HL-60 (cell line): Measurements from ENCODE around the gene PRRG3.

ENCODE experiments used
- POLR2AphosphoS5 ChIP-seq: IDR thresholded peaks from 2 replicates; pipeline ENCODE4 v1.6.1; 2012; ENCODE audit warnings: low read depth
- SPI1 ChIP-seq: IDR thresholded peaks from 2 replicates; pipeline ENCODE4 v1.6.1; 2012; ENCODE audit warnings: low read depth, mild to moderate bottlenecking, borderline replicate concordance
- TF ChIP-seq, protein P1 (sequence below): IDR thresholded peaks from one replicate; pipeline ENCODE4 v1.5.1; 2011; ENCODE audit warnings: low read length, control low read depth, inconsistent platforms; ENCODE audit not compliant: insufficient read depth

DNA sequence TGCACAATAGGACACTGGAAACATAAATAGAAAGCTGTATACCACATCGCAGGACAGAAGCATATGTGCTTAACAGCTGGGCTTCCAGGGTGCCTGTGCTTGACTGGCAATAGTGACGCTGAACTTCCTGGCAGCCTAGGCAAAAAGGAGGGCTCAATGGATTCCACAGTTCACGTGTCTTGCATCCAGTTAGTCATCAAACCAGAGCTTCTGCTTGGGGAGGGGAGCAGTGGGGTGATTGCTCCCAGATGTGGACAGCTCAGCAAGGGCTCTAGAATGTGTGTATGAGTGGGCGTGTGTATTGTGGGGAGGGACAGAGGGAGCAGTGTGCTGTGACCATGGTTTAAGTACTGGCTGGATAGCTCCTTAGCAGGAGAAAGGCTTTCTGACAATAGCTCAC, 2.3 kb downstream of the PRRG3 start:
- TF ChIP-seq, protein P1, sequence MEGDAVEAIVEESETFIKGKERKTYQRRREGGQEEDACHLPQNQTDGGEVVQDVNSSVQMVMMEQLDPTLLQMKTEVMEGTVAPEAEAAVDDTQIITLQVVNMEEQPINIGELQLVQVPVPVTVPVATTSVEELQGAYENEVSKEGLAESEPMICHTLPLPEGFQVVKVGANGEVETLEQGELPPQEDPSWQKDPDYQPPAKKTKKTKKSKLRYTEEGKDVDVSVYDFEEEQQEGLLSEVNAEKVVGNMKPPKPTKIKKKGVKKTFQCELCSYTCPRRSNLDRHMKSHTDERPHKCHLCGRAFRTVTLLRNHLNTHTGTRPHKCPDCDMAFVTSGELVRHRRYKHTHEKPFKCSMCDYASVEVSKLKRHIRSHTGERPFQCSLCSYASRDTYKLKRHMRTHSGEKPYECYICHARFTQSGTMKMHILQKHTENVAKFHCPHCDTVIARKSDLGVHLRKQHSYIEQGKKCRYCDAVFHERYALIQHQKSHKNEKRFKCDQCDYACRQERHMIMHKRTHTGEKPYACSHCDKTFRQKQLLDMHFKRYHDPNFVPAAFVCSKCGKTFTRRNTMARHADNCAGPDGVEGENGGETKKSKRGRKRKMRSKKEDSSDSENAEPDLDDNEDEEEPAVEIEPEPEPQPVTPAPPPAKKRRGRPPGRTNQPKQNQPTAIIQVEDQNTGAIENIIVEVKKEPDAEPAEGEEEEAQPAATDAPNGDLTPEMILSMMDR, result no peak
- TF ChIP-seq POLR2AphosphoS5 (no peak), SPI1 (no peak)
